Activated T-helper 1 cell treated with anti-CD3 and anti-CD28 coated beads, Interleukin-2, amount 50 U/mL, for 16 hours (primary cell): ENCODE measurements around the gene DGAT2.

ENCODE experiments used
- DNase-seq, 2 donors: peaks; one replicate each; pipeline ENCODE4 v3.0.0-alpha.2; 2020; ENCODE audit warnings: low read depth in 1 of 2, low spot score in 1 of 2

The DGAT2 gene

GRCh38 chr11:75822541-75822940 lies 54.0 kb downstream of the DGAT2 start:
- DNase-seq = no peak

- DNase-seq = no peak
These were observed 54.8 kb downstream of the DGAT2 start for GRCh38 chr11:75823415-75823814.

GRCh38 chr11:75823946-75824345 lies 55.4 kb downstream of the DGAT2 start:
- no peak for DNase-seq

GRCh38 chr11:75826461-75827230 lies 58.1 kb downstream of the DGAT2 start:
- no peak for DNase-seq

- DNase-seq = no peak
These were observed 59.0 kb downstream of the DGAT2 start for GRCh38 chr11:75827562-75827961.

GRCh38 chr11:75831915-75832502 lies 63.4 kb downstream of the DGAT2 start:
- DNase-seq = no peak

- DNase-seq = no peak
These were observed 66.2 kb downstream of the DGAT2 start for GRCh38 chr11:75834728-75835127.

GRCh38 chr11:75836417-75836816 lies 67.8 kb downstream of the DGAT2 start:
- DNase-seq = no peak

- DNase-seq = no peak
These were observed 71.3 kb downstream of the DGAT2 start for GRCh38 chr11:75839851-75840250.

GRCh38 chr11:75840522-75840921 lies 71.9 kb downstream of the DGAT2 start:
- no peak for DNase-seq

- no peak for DNase-seq
These were observed 73.2 kb downstream of the DGAT2 start for GRCh38 chr11:75841739-75842138.

GRCh38 chr11:75845324-75845723 lies 76.7 kb downstream of the DGAT2 start:
- no peak for DNase-seq

- no peak for DNase-seq
These were observed 81.3 kb downstream of the DGAT2 start for GRCh38 chr11:75849894-75850293.

GRCh38 chr11:75850787-75851186 lies 82.2 kb downstream of the DGAT2 start:
- DNase-seq = no peak
